HG03060 (cell line): Measurements from ENCODE around the gene PSMD9.

Experiments
- ATAC-seq: cut with Tn5 transposase; IDR thresholded peaks from one replicate; pipeline ENCODE4 v1.9.1; 2021; ENCODE audit warnings: low read depth, moderate number of reproducible peaks; ENCODE audit not compliant: unreplicated experiment

Gene PSMD9

GRCh38 chr12:121949648-121950397 lies 61.2 kb downstream of the PSMD9 start:
- ATAC-seq: no peak

DNA sequence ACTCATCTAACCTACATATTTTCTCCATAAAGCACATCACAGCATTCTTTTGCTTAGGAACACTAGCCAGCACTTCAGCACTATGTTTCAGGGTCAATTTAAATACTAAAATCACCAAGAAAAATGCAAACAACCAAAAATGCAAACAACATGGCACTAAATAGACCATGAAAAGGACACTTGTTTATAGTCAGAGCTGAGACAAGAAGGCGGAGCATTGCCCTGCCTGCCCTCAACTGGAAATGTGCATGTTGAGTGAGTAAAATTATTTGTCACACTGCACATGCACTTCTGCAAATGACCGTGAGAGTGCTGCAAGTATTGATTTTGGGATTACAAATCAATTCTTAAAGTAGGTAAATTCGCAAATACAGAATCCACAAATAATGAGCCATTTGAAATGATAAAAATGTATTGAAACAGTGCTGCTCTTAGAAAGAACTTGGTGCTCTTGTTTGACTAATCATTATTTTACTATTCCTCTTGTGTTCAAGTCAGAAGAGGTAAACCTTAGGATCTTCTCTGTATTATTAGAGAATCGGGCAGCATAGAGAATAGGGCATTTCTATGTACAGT lies 64.6 kb downstream of the PSMD9 start:
- ATAC-seq: no peak

GRCh38 chr12:121953695-121954094 lies 65.1 kb downstream of the PSMD9 start:
- no peak for ATAC-seq

DNA sequence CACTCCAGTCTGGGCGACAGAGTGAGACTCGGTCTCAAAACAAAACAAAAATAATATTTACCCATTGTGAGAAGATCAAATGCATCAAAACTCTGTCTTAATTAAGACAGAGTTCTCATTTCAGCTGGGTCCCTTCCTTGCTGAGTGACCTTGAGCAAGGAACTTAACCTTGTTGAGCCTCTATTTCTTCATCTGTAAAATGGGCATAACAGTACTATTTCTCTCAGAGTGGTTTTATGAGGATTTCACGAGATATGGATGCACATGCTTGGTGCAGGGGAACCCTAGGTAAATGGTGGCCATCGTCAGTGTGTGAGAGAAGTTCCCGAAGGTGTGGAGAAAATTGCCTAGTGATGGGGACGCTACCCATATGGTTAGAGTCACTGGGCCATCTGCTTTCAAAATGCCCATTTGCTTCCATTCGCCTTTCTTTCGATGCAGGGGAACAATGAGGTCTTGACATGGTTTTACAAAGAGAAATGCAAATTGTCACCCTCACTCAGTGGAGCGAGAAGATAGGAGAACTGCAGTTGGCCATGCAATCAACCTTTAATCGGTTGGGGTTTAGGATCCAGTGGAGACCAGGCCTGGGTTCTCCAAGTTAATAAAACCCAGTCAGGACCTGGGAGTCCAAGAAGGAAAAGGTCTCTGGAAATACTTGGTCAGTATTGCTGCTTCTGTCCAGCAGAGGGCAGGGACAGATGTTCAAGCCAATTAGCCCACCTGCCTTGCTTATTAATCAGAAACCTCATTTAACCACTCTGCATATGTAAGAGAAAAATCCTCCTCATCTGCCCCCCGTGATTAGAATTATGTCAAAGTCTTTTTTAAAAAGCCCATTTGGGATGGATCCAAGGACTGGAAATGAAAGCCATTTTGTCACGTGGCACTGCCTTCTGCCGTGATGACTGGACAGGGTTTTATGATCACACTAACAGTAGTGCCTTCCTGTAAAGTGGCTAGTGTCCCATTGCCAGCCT lies 67.0 kb downstream of the PSMD9 start:
- ATAC-seq: no peak

- no peak for ATAC-seq
These were observed 69.4 kb downstream of the PSMD9 start for GRCh38 chr12:121957861-121958515.

GRCh38 chr12:121958541-121959240 lies 70.1 kb downstream of the PSMD9 start:
- ATAC-seq: no peak

DNA sequence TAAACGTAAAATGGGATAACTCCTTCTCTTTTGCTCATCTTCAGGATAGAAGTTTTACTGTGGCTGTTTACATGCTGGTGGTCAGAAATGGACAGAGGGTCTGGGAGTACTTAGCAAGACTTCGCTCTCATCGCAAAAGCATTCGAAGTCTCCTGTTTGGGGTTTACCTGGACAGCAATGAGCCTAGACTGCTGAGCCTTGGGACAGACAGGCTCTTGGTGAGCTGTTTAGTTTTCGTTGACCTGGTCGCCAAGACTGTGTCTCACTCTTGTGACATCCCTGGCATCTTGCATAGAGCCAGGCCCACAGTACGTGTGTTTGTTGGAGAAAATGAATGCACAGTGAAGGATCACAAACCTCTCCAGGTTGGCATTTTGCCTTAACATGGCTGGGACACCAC lies 72.0 kb downstream of the PSMD9 start:
- ATAC-seq: no peak

GRCh38 chr12:121961195-121961879 lies 72.7 kb downstream of the PSMD9 start:
- no peak for ATAC-seq

- ATAC-seq: no peak
These were observed 74.9 kb downstream of the PSMD9 start for GRCh38 chr12:121963341-121964018.

DNA sequence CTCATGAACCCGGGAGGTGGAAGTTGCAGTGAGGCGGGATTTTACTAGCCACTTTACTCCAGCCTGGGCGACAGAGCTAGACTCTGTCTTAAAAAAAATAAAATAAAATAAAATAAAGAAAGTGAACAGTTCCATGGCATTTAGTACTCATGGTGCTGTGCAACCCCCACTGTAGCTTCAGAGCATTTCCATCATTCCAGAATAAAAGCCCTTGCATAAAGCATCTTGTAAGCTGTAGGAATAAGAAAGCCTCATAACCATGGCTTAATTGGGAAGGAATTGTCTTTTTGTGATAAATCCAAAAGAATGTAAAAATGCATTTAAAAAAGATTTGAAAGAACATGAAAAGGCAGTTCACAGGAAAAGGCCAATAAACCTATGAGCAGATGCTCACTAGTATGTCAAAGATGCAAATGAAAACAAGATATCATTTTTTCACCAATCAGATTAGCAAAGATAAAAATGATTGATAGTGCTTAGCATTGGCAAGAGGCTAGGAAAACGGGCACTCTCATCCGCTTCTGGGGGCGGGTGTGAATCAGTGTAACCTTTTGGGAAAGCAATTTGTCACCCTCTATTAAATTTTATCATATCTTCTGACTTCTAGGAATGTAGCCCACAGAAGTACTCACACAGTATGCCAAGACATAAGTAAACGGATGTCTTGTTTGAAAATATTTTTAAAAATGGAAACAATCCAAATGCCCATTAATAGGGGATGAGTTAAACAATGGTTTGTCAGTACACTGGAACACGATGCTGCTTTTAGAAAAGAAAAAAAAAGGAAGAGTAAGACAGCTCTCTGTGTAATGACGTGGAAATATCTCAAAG lies 76.4 kb downstream of the PSMD9 start:
- no peak for ATAC-seq

DNA sequence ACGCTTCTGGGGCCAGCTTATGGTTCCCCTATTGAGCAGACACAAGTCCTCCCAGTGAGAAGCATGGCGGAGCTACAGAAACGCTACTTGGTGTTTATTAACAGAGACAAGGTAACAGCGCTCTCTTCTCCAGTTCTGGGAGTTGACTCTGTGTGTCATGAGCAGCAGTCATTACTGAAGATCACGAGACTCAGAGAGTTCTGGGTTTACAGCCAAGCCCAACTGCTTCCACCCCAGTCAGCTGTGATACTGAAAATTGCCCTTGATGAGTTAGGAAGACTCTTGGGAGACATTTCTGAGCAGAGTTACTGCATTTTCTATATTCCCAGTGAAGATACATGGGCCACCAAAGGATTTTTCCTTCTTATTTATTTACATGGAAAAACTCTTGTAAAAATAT lies 78.4 kb downstream of the PSMD9 start:
- no peak for ATAC-seq
